Keratinocyte (primary cell): Measurements from ENCODE around the gene ASAH2. TPM values are rescaled to one million over a fixed set of nuclear protein-coding genes. Genes with fewer than 3 reads are reported as not detected.

Experiments used
- DNase-seq: peaks from one replicate; pipeline ENCODE4 v3.0.0-alpha.2; 2011; ENCODE audit warnings: low read depth, missing footprints, low spot score
- FAIRE-seq: peaks from 2 replicates; lab custom pipeline; 2011; peaks lifted over from hg19 to GRCh38; lab: Jason Lieb, UNC
- H2AFZ ChIP-seq: 2 replicates; pipeline ENCODE4 v1.6.0; 2012; ENCODE audit warnings: low read length, control low read depth, inconsistent platforms; ENCODE audit not compliant: control insufficient read depth
- H3K27ac ChIP-seq: 2 replicates; pipeline ENCODE4 v1.5.1; 2011; ENCODE audit warnings: low read length; ENCODE audit not compliant: control insufficient read depth, insufficient read depth
- H3K27me3 ChIP-seq: 3 replicates; pipeline ENCODE4 v1.6.0; 2011; ENCODE audit warnings: low read length; ENCODE audit not compliant: control insufficient read depth, insufficient read depth; ENCODE audit errors: extremely low read depth
- H3K36me3 ChIP-seq, 2 experiments: 2 replicates in 1 of 2; 3 replicates in 1 of 2; pipeline ENCODE4 v1.5.1; 2011; ENCODE audit warnings: low read length in 2 of 2, mild to moderate bottlenecking in 1 of 2; ENCODE audit not compliant: control insufficient read depth in 2 of 2, insufficient read depth in 2 of 2; ENCODE audit errors: extremely low read depth in 1 of 2
- H3K4me1 ChIP-seq: 3 replicates; pipeline ENCODE4 v1.5.1; 2011; ENCODE audit warnings: low read length; ENCODE audit not compliant: control insufficient read depth, insufficient read depth; ENCODE audit errors: extremely low read depth
- H3K4me2 ChIP-seq: 3 replicates; pipeline ENCODE4 v1.6.0; 2011; ENCODE audit warnings: low read depth, low read length; ENCODE audit not compliant: control insufficient read depth, insufficient read depth; ENCODE audit errors: extremely low read depth
- H3K4me3 ChIP-seq, 3 experiments: fragments of 200-600 bp in 1 of 3; sonication (generic) in 1 of 3; 2 replicates in 2 of 3; 3 replicates in 1 of 3; pipeline ENCODE4 v1.5.1; 2011 to 2016; ENCODE audit warnings: low read length in 3 of 3, mild to moderate bottlenecking in 3 of 3, control low read depth in 2 of 3, inconsistent platforms in 1 of 3, low read depth in 1 of 3, mixed read lengths in 1 of 3, mixed run types in 1 of 3, moderate library complexity in 1 of 3; ENCODE audit not compliant: control insufficient read depth in 2 of 3, insufficient read depth in 2 of 3; ENCODE audit errors: extremely low read depth in 1 of 3
- H3K79me2 ChIP-seq: 2 replicates; pipeline ENCODE4 v1.6.0; 2012; ENCODE audit warnings: low read length; ENCODE audit not compliant: control insufficient read depth, insufficient read depth
- H3K9ac ChIP-seq: 3 replicates; pipeline ENCODE4 v1.6.0; 2011; ENCODE audit warnings: low read length; ENCODE audit not compliant: control insufficient read depth, insufficient read depth; ENCODE audit errors: extremely low read depth
- H3K9me1 ChIP-seq: 3 replicates; pipeline ENCODE4 v1.6.0; 2011; ENCODE audit warnings: low read length; ENCODE audit not compliant: control insufficient read depth, insufficient read depth; ENCODE audit errors: extremely low read depth
- H3K9me3 ChIP-seq: 2 replicates; pipeline ENCODE4 v1.5.1; 2012; ENCODE audit warnings: low read depth, low read length; ENCODE audit not compliant: control insufficient read depth
- H4K20me1 ChIP-seq: 3 replicates; pipeline ENCODE4 v1.6.0; 2011; ENCODE audit warnings: low read length; ENCODE audit not compliant: control insufficient read depth, insufficient read depth; ENCODE audit errors: extremely low read depth
- EZH2 ChIP-seq: IDR thresholded peaks from one replicate; pipeline ENCODE4 v1.6.1; 2012; ENCODE audit warnings: inconsistent platforms, mild to moderate bottlenecking, low read length, moderate library complexity
- dilution Hi-C: fragments of 300-500 bp; cut with MboI; formaldehyde crosslinking; loops from one replicate; pipeline ENCODE4 v1.7.0; 2020; ENCODE audit warnings: low sequenced_read_pairs; ENCODE audit not compliant: extremely low pct_ligation_motif_present
- polyA plus RNA-seq, 5 experiments: library from polyadenylated mRNA; depleted of rRNA in 3 of 5; stranded (reverse) in 3 of 5; stranded (forward) in 1 of 5; unstranded in 1 of 5; fragments of >200 nt; gene quantifications; 1 replicate in 1 of 5; 2 replicates in 3 of 5; 3 replicates in 1 of 5; pipeline versions ENCODE4 v1.2.1 to v1.2.3, GENCODE V29; 2011 to 2012; ENCODE audit warnings: missing spikeins in 2 of 5, low read depth in 1 of 5, low replicate concordance in 1 of 5
- TF ChIP-seq, protein P1 (sequence below), 3 experiments: IDR thresholded peaks in 1 of 3; conservative IDR thresholded peaks in 1 of 3; optimal IDR thresholded peaks in 1 of 3; 2 replicates in 2 of 3; 3 replicates in 1 of 3; pipeline versions ENCODE3 to v1.5.1; 2011; ENCODE audit warnings: low read length in 3 of 3, mild to moderate bottlenecking in 3 of 3, moderate library complexity in 2 of 3, control low read depth in 1 of 3, inconsistent platforms in 1 of 3; ENCODE audit not compliant: insufficient read depth in 2 of 3; ENCODE audit errors: extremely low read depth in 1 of 3

Gene ASAH2
- polyA plus RNA-seq, 1 donor (not counting 4 experiments of a cell fraction or from before 2014, with no cell fraction given): 4.7 TPM

DNA sequence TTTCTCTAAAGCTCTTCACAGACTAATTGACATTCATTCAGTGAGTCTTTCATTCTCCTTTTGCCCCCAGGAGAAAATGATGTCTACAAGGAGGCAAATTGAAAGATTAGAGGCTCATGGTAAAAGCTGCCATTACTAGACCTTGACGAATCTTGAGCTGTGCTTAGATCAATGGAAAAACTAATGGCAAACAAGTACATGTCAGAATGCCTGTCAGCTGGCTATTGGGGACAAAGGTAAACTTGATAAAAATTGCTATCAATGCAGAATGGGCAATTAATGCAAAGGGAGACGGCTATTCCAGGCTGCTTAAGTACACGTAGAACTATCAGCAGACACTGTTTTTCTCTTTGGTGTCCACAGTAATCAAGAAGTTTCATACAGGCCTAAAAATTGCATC, 3.3 kb downstream of the ASAH2 start:
- Histone ChIP-seq H3K9me1 (no peaks in the 10 kb centered on the region), H3K9ac (no peak overlapping the region), H3K36me3 (no peaks in the 10 kb centered on the region), H2AFZ (no peak overlapping the region), H3K27ac (no peak overlapping the region), H3K9me3 (no peaks in the 10 kb centered on the region), H3K4me1 (no peaks in the 10 kb centered on the region), H3K4me2 (no peak overlapping the region), H3K4me3 (no peak overlapping the region), H4K20me1 (no peaks in the 10 kb centered on the region), H3K79me2 (no peaks in the 10 kb centered on the region), H3K27me3 (peaks cover 4% of the 10 kb centered on the region)
- dilution Hi-C loops: no loop called here
- FAIRE-seq (no peak), DNase-seq (no peak)
- TF ChIP-seq EZH2: no peak
- TF ChIP-seq, protein P1, sequence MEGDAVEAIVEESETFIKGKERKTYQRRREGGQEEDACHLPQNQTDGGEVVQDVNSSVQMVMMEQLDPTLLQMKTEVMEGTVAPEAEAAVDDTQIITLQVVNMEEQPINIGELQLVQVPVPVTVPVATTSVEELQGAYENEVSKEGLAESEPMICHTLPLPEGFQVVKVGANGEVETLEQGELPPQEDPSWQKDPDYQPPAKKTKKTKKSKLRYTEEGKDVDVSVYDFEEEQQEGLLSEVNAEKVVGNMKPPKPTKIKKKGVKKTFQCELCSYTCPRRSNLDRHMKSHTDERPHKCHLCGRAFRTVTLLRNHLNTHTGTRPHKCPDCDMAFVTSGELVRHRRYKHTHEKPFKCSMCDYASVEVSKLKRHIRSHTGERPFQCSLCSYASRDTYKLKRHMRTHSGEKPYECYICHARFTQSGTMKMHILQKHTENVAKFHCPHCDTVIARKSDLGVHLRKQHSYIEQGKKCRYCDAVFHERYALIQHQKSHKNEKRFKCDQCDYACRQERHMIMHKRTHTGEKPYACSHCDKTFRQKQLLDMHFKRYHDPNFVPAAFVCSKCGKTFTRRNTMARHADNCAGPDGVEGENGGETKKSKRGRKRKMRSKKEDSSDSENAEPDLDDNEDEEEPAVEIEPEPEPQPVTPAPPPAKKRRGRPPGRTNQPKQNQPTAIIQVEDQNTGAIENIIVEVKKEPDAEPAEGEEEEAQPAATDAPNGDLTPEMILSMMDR (optimal IDR thresholded peaks at IDR 0.05 in 1 of 3, IDR thresholded peaks at IDR 0.05 in 1 of 3, conservative IDR thresholded peaks at IDR 0.05 in 1 of 3; ENCODE audit: extremely low read depth in 1 of 3, insufficient read depth in 2 of 3, low read length in 3 of 3): no peak

DNA sequence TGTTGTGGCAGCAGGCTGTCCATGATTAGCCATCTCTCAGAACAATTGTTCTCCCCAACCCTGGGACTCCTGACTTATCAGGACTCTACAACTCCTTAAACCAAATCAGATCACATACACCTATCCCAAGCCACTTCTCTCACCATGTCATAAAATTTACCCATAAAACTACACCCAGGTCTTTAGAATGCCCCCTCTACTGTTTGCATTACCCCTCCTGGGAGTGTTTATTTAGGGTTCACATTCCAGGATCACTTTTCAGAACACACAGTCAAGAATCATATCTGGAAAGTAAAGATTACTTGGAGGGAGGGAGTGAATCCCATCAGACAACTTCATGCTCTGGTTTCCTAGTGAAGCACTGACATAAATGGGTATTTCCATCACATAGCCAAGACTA, 7.1 kb downstream of the ASAH2 start:
- H3K9me3 ChIP-seq: no peaks in the 10 kb centered on the region
- H4K20me1 ChIP-seq: no peaks in the 10 kb centered on the region
- no peaks in the 10 kb centered on the region for H3K36me3 ChIP-seq
- no peaks in the 10 kb centered on the region for H3K9me1 ChIP-seq
- H3K27me3 ChIP-seq: no peaks in the 10 kb centered on the region
- dilution Hi-C loops: no loop called here
- H3K9ac ChIP-seq: no peak overlapping the region
- no peak overlapping the region for H3K4me2 ChIP-seq
- H3K4me1 ChIP-seq: no peaks in the 10 kb centered on the region
- H3K27ac ChIP-seq: no peak overlapping the region
- no peak overlapping the region for H3K4me3 ChIP-seq
- FAIRE-seq (no peak), DNase-seq (no peak)
- TF ChIP-seq EZH2: no peak
- TF ChIP-seq, protein P1 (optimal IDR thresholded peaks at IDR 0.05 in 1 of 3, IDR thresholded peaks at IDR 0.05 in 1 of 3, conservative IDR thresholded peaks at IDR 0.05 in 1 of 3; ENCODE audit: extremely low read depth in 1 of 3, insufficient read depth in 2 of 3, low read length in 3 of 3): no peak
- no peak overlapping the region for H2AFZ ChIP-seq
- H3K79me2 ChIP-seq: no peaks in the 10 kb centered on the region
